Aorta (tissue), 5 donors: Measurements from ENCODE around the gene PRRC2B. TPM values are rescaled to one million over a fixed set of nuclear protein-coding genes. Genes with fewer than 3 reads are reported as not detected.
"Not testable (repeated sequence)": the region's sequence is repeated elsewhere in the genome, so short reads cannot be mapped to it uniquely, and the experiment has no call there.

Experiments
- ATAC-seq: fragments of 200-7000 bp; cut with Tn5 transposase; one replicate; pipeline ENCODE4 v1.9.1; 2022; ENCODE audit warnings: moderate library complexity; ENCODE audit not compliant: low FRiP score
- DNase-seq, 2 donors: peaks; one replicate each; pipeline ENCODE4 v3.0.0-alpha.2; 2020
- H3K27ac ChIP-seq, 2 donors: one replicate each; pipeline ENCODE4 v1.5.1; 2013; ENCODE audit warnings: low read length in 2 of 2, mild to moderate bottlenecking in 2 of 2, moderate library complexity in 2 of 2, control low read depth in 1 of 2, inconsistent platforms in 1 of 2, low read depth in 1 of 2
- H3K27me3 ChIP-seq, 2 donors: one replicate each; pipeline ENCODE4 v1.6.1; 2013; ENCODE audit warnings: control low read depth in 1 of 2, low read length in 1 of 2, mild to moderate bottlenecking in 1 of 2, moderate library complexity in 1 of 2; ENCODE audit not compliant: insufficient read depth in 2 of 2, control insufficient read depth in 1 of 2
- H3K36me3 ChIP-seq, 2 donors: one replicate each; pipeline ENCODE4 v1.6.1; 2013; ENCODE audit warnings: control low read depth in 1 of 2, low read length in 1 of 2, mild to moderate bottlenecking in 1 of 2; ENCODE audit not compliant: insufficient read depth in 2 of 2, control insufficient read depth in 1 of 2
- H3K4me1 ChIP-seq, 2 donors: one replicate each; pipeline ENCODE4 v1.6.1; 2013; ENCODE audit warnings: low read length in 2 of 2, control low read depth in 1 of 2, mild to moderate bottlenecking in 1 of 2, moderate library complexity in 1 of 2; ENCODE audit not compliant: insufficient read depth in 2 of 2, control insufficient read depth in 1 of 2
- H3K4me3 ChIP-seq, 2 donors: one replicate each; pipeline ENCODE4 v1.5.1; 2013; ENCODE audit warnings: low read length in 2 of 2, control low read depth in 1 of 2, mild to moderate bottlenecking in 1 of 2
- H3K9me3 ChIP-seq: one replicate; pipeline ENCODE4 v1.6.1; 2013; ENCODE audit warnings: mild to moderate bottlenecking, low read length; ENCODE audit not compliant: control insufficient read depth
- WGBS, 2 donors: extraction: QIAGEN DNeasy Blood & Tissue Kit; methylation state at CpG; one replicate each; pipeline ENCODE4 v1.1.7; 2013; 5-methylcytosine and 5-hydroxymethylcytosine counted together
- intact Hi-C, 2 donors: fragments of 100-400 bp; cut with DNase I; formaldehyde crosslinking; loops; one replicate each; pipeline versions ENCODE4 v1.14.2 to v1.15.0; 2022
- polyA plus RNA-seq, 2 donors: library from polyadenylated mRNA; stranded (reverse); fragments of 200-250 nt; gene quantifications; one replicate each; pipeline ENCODE4 v1.2.3, GENCODE V29; 2013
- total RNA-seq, 2 donors: library from RNA; stranded (reverse); fragmentation: NEBNext Ultra II Directional; extraction: Animal tissue kit (Norgen Biotek cat#: 25700); gene quantifications; one replicate each; pipeline ENCODE4 v1.2.1, GENCODE V29; 2021
- donor health status: healthy with polysubstance abuse.
- donor health status: Bipolar disorder and iron deficiency.
- donor health status: DM: no; HTN: no; CAD: no.
- donor health status: DM: no; HTN: no; CAD: no.
- donor health status: DM: yes; HTN: yes; CAD: no.

PRRC2B gene
- total and polyA plus RNA-seq, 4 donors: 23.9 to 263 (median 125) TPM

- H3K27me3 ChIP-seq, H3K9me3 ChIP-seq, H3K4me3 ChIP-seq, ATAC-seq, H3K27ac ChIP-seq, DNase-seq, intact Hi-C loops, H3K4me1 ChIP-seq: not testable (repeated sequence)
- 93 to 95% methylated on average over 10 of the region's 10 CpGs for WGBS, 2 donors
- peaks cover 2 to 19% of the 10 kb centered on the region in 2 donors for H3K36me3 ChIP-seq
Observed at GRCh38 chr9:131455655-131456054, 61.8 kb downstream of the PRRC2B start.

DNA sequence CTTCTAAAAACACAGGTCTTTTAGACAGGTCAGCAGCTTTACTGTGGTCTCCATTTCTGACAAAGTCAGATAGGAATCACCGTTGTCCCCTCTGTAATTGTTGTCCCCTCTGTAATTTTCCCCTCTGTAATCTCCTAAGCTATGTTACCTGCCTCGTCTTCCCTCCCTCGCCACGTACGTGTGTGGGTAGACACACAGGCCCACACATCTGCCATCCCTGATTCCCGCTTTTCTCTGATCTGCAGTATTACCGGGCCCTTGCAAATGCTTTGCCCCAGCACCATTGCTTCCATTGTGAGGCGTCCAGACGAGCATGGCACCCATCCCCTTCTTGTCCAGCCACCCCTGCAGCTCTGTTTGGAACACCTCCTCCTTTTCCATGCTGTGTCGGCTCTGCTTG lies 63.9 kb downstream of the PRRC2B start:
- Histone ChIP-seq H3K27ac (no peak overlapping the region), H3K4me1 (no peaks in the 10 kb centered on the region), H3K4me3 (no peak overlapping the region), H3K9me3 (no peaks in the 10 kb centered on the region), H3K27me3 (no peaks in the 10 kb centered on the region), H3K36me3 (peaks cover 0 to 21% of the 10 kb centered on the region in 2 donors)
- DNase-seq (no peak), ATAC-seq (no peak)
- intact Hi-C loops: no loop called here
- WGBS, 2 donors: 86 to 87% methylated on average over 10 of the region's 10 CpGs

DNA sequence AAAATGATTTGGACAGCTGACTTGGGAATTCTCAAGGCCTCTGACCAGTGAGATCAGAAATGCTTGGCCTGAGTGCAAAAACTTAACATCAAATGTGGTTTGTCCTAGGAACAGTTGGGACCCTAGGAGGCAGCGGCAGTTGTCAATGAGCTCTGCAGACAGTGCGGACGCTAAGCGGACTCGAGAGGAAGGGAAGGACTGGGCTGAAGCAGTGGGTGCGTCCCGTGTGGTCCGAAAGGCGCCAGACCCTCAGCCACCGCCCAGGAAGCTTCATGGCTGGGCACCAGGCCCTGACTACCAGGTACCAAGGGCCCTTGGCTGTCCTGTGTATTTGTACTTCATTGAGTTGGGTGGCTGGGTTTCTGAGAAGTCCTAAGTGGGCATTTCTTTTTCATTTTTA lies 65.2 kb downstream of the PRRC2B start:
- no peak overlapping the region for H3K27ac ChIP-seq
- no peaks in the 10 kb centered on the region for H3K27me3 ChIP-seq
- DNase-seq (no peak), ATAC-seq (no peak)
- no peak overlapping the region for H3K4me3 ChIP-seq
- no peaks in the 10 kb centered on the region for H3K4me1 ChIP-seq
- peaks cover 0 to 21% of the 10 kb centered on the region in 2 donors for H3K36me3 ChIP-seq
- no peaks in the 10 kb centered on the region for H3K9me3 ChIP-seq
- intact Hi-C loops: no loop called here
- WGBS, 2 donors: 90 to 94% methylated on average over 10 of the region's 10 CpGs

- Histone ChIP-seq H3K27ac (no peak overlapping the region), H3K27me3 (no peaks in the 10 kb centered on the region), H3K4me1 (no peaks in the 10 kb centered on the region), H3K4me3 (no peak overlapping the region), H3K9me3 (no peaks in the 10 kb centered on the region), H3K36me3 (peaks cover 0 to 20% of the 10 kb centered on the region in 2 donors)
- no peak for DNase-seq
- 78 to 79% methylated on average over 1 of the region's 1 CpG for WGBS, 2 donors
- ATAC-seq: no peak
- intact Hi-C loops: no loop called here
Observed at GRCh38 chr9:131461166-131461565, 67.3 kb downstream of the PRRC2B start.

DNA sequence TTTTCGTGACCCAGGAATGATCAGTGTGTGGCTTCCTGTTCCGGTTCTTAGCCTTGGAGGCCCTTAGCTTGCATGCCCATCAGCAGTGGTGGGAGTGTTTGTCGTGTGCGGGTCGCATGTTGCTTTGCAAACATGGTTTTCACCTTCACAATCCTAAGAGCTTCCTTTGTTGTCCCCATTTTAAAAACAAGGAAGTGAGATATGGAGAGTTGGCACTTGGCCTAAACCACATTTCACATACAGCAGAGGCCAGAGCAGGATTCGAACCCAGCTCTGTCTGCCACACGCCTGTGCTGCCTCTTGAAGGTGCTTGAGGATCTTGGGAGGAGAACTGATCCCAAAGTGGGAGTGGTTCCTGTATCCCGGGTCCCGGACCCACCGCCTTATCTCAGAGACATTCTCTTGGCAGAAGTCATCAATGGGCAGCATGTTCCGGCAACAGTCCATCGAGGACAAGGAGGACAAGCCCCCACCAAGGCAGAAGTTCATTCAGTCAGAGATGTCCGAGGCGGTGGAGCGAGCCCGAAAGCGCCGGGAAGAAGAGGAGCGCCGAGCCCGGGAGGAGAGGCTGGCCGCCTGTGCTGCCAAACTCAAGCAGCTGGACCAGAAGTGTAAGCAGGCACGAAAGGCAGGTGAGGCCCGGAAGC lies 70.6 kb downstream of the PRRC2B start:
- peaks cover 3 to 15% of the 10 kb centered on the region in 2 donors for H3K36me3 ChIP-seq
- DNase-seq (no peak), ATAC-seq (no peak)
- no peaks in the 10 kb centered on the region for H3K4me1 ChIP-seq
- 77 to 79% methylated on average over 24 of the region's 24 CpGs for WGBS, 2 donors
- no peaks in the 10 kb centered on the region for H3K9me3 ChIP-seq
- no peak overlapping the region for H3K4me3 ChIP-seq
- H3K27me3 ChIP-seq: no peaks in the 10 kb centered on the region
- peak overlapping the region in 1 of 2 donors; percentile 7 for H3K27ac ChIP-seq
- intact Hi-C loops: no loop called here

GRCh38 chr9:131465401-131465800 lies 71.5 kb downstream of the PRRC2B start:
- Histone ChIP-seq H3K27me3 (no peaks in the 10 kb centered on the region), H3K4me1 (no peaks in the 10 kb centered on the region), H3K4me3 (no peak overlapping the region), H3K9me3 (no peaks in the 10 kb centered on the region), H3K36me3 (peaks cover 3 to 18% of the 10 kb centered on the region in 2 donors), H3K27ac (no peak overlapping the region)
- ATAC-seq: no peak
- intact Hi-C loops: no loop called here
- no peak for DNase-seq
- WGBS, 2 donors: 90 to 91% methylated on average over 6 of the region's 6 CpGs

- no peaks in the 10 kb centered on the region for H3K9me3 ChIP-seq
- no peaks in the 10 kb centered on the region for H3K27me3 ChIP-seq
- H3K4me3 ChIP-seq: no peak overlapping the region
- 77 to 84% methylated on average over 13 of the region's 13 CpGs for WGBS, 2 donors
- peak in 1 of 2 donors; percentile 61 for DNase-seq
- intact Hi-C loops: no loop called here
- H3K27ac ChIP-seq: no peak overlapping the region
- H3K36me3 ChIP-seq: peaks cover 3 to 18% of the 10 kb centered on the region in 2 donors
- ATAC-seq: no peak
- no peaks in the 10 kb centered on the region for H3K4me1 ChIP-seq
Observed at GRCh38 chr9:131467214-131467935, 73.5 kb downstream of the PRRC2B start.

- Histone ChIP-seq H3K27ac (no peak overlapping the region), H3K27me3 (no peaks in the 10 kb centered on the region), H3K4me3 (no peak overlapping the region), H3K36me3 (peaks cover 3 to 18% of the 10 kb centered on the region in 2 donors), H3K9me3 (no peaks in the 10 kb centered on the region), H3K4me1 (no peaks in the 10 kb centered on the region)
- intact Hi-C loops: no loop called here
- no peak for ATAC-seq
- no peak for DNase-seq
- 87 to 89% methylated on average over 4 of the region's 4 CpGs for WGBS, 2 donors
Observed at GRCh38 chr9:131468031-131468430, 74.1 kb downstream of the PRRC2B start.

- H3K36me3 ChIP-seq: peaks cover 3 to 18% of the 10 kb centered on the region in 2 donors
- no peaks in the 10 kb centered on the region for H3K27me3 ChIP-seq
- intact Hi-C loops: no loop called here
- no peak overlapping the region for H3K4me3 ChIP-seq
- no peaks in the 10 kb centered on the region for H3K9me3 ChIP-seq
- no peaks in the 10 kb centered on the region for H3K4me1 ChIP-seq
- 72 to 82% methylated on average over 6 of the region's 6 CpGs for WGBS, 2 donors
- no peak overlapping the region for H3K27ac ChIP-seq
- DNase-seq: no peak
- no peak for ATAC-seq
Observed at GRCh38 chr9:131469356-131469755, 75.5 kb downstream of the PRRC2B start.
